GM13977 (cell line): ENCODE measurements around the gene DOCK11.
"Not testable (repeated sequence)": the region's sequence is repeated elsewhere in the genome, so short reads cannot be mapped to it uniquely, and the experiment has no call there.

ENCODE experiments used
- DNase-seq: peaks from one replicate; pipeline ENCODE4 v3.0.0; 2012; ENCODE audit warnings: low spot score
- in situ Hi-C: fragments of 300-500 bp; cut with MboI; formaldehyde crosslinking; loops from one replicate; pipeline ENCODE4 v1.12.0; 2022; ENCODE audit warnings: low sequenced_read_pairs, low pct_unique_long_range_greater_than_20kb, mixed read lengths, inconsistent platforms; ENCODE audit not compliant: unreplicated experiment
- TF ChIP-seq, protein P1 (sequence below): IDR thresholded peaks from 2 replicates; pipeline ENCODE4 v1.5.1; 2012; ENCODE audit warnings: mild to moderate bottlenecking, control low read depth; ENCODE audit not compliant: insufficient read depth; ENCODE audit errors: extremely low read depth, missing control alignments

Gene DOCK11

DNA sequence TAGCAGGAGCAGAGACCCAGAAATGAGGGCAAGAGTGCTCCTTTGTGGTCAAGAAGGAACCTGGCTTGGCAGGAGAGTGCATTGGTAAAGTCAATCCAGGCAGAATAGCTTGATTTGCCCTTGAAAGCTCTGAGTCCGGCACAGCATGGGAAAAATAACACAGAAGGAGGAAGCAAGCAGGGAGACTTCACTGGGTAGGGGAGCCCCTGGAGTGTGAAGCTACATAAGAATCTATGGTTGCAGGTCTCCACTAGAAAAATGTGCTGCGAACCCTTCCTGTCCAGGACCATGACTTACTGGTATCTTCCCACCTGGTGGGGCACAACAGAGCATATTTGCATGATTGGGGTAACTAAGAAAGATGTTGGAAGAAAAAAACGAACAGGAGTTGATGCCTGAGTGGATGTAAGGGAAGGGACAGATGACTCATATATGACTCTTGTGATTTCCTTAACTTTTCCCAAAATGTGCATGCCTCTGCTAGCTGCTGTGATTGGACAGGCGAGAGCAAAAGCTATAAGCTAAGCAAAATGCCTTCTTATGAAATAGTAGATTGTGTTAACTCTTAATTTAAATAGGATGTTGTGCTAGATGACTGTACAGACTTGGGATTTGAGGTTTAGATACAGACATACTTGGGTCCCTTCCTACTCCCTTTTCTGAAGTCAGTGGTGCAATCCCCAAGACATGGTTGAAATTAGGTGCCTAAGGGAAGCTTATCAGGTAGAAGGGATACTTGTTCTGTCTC, 235.1 kb downstream of the DOCK11 start:
- in situ Hi-C loops: no loop called here
- TF ChIP-seq, protein P1, sequence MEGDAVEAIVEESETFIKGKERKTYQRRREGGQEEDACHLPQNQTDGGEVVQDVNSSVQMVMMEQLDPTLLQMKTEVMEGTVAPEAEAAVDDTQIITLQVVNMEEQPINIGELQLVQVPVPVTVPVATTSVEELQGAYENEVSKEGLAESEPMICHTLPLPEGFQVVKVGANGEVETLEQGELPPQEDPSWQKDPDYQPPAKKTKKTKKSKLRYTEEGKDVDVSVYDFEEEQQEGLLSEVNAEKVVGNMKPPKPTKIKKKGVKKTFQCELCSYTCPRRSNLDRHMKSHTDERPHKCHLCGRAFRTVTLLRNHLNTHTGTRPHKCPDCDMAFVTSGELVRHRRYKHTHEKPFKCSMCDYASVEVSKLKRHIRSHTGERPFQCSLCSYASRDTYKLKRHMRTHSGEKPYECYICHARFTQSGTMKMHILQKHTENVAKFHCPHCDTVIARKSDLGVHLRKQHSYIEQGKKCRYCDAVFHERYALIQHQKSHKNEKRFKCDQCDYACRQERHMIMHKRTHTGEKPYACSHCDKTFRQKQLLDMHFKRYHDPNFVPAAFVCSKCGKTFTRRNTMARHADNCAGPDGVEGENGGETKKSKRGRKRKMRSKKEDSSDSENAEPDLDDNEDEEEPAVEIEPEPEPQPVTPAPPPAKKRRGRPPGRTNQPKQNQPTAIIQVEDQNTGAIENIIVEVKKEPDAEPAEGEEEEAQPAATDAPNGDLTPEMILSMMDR: no peak
- no peak for DNase-seq

DNA sequence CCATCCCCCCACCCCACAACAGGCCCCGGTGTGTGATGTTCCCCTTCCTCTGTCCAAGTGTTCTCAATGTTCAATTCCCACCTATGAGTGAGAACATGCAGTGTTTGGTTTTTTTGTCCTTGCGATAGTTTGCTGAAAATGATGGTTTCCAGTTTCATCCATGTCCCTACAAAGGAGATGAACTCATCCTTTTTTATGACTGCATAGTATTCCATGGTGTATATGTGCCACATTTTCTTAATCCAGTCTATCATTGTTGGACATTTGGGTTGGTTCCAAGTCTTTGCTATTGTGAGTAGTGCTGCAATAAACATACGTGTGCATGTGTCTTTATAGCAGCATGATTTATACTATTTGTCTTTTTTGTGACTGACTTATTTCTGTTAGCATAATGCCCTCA, 236.9 kb downstream of the DOCK11 start:
- in situ Hi-C loops, DNase-seq: not testable (repeated sequence)

DNA sequence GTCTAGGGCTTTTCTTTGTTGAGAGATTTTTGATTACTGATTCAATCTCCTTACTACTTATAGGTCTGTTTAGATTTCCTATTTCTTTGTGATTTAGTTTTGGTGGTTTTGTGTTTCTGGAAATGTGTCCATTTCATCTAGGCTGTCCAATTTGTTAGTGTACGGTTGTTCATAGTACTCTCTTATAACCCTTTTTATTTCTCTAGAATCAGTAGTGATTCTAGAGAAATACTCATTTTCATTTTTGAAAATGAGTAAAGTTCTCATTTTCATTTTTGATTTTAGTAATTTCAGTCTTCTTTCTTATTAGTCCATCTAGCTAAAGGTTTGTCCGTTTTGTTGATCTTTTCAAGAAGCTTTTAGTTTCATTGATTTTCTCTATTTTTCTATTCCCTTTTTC, 239.3 kb downstream of the DOCK11 start:
- DNase-seq: no peak
- in situ Hi-C loops: no loop called here
- TF ChIP-seq, protein P1: no peak
